ENCODE measurements around the gene RBM15.
A peak's percentile ranks its signal among the peaks of the same experiment; 100 is the strongest.

RBM15 gene

GRCh38 chr1:110308247-110308646, 30.9 kb upstream of the RBM15 start:
- no peak for DNase-seq (ENCODE audit: extremely low read depth, insufficient read length)
- TF ChIP-seq CTCF (IDR thresholded peaks at IDR 0.05; ENCODE audit: insufficient read depth, low read length, poor library complexity, severe bottlenecking), result no peak
- H3K27me3 ChIP-seq (replicated peaks; ENCODE audit: control insufficient read depth, insufficient read depth, low read length), result no peaks in the 10 kb centered on the region
- H3K4me3 ChIP-seq (replicated peaks; ENCODE audit: low read depth, low read length), result no peak overlapping the region
- no peaks in the 10 kb centered on the region for H3K36me3 ChIP-seq (ENCODE audit: control insufficient read depth, insufficient read depth, low read length)

- Histone ChIP-seq H3K4me3 (replicated peaks; ENCODE audit: low read depth, low read length) (no peak overlapping the region), H3K36me3 (ENCODE audit: control insufficient read depth, insufficient read depth, low read length) (no peaks in the 10 kb centered on the region), H3K27me3 (replicated peaks; ENCODE audit: control insufficient read depth, insufficient read depth, low read length) (no peaks in the 10 kb centered on the region)
- no peak for DNase-seq (ENCODE audit: extremely low read depth, insufficient read length)
- no peak for TF ChIP-seq CTCF (IDR thresholded peaks at IDR 0.05; ENCODE audit: insufficient read depth, low read length, poor library complexity, severe bottlenecking)
Observed at GRCh38 chr1:110309139-110309538, 30.0 kb upstream of the RBM15 start.

- no peak for DNase-seq (ENCODE audit: extremely low read depth, insufficient read length)
- no peak overlapping the region for H3K4me3 ChIP-seq (replicated peaks; ENCODE audit: low read depth, low read length)
- no peaks in the 10 kb centered on the region for H3K36me3 ChIP-seq (ENCODE audit: control insufficient read depth, insufficient read depth, low read length)
- no peak for TF ChIP-seq CTCF (IDR thresholded peaks at IDR 0.05; ENCODE audit: insufficient read depth, low read length, poor library complexity, severe bottlenecking)
- no peaks in the 10 kb centered on the region for H3K27me3 ChIP-seq (replicated peaks; ENCODE audit: control insufficient read depth, insufficient read depth, low read length)
Observed at GRCh38 chr1:110309767-110310166, 29.4 kb upstream of the RBM15 start.

GRCh38 chr1:110310300-110310699, 28.9 kb upstream of the RBM15 start:
- TF ChIP-seq CTCF (IDR thresholded peaks at IDR 0.05; ENCODE audit: insufficient read depth, low read length, poor library complexity, severe bottlenecking), result no peak
- no peak for DNase-seq (ENCODE audit: extremely low read depth, insufficient read length)
- no peak overlapping the region for H3K4me3 ChIP-seq (replicated peaks; ENCODE audit: low read depth, low read length)

DNA sequence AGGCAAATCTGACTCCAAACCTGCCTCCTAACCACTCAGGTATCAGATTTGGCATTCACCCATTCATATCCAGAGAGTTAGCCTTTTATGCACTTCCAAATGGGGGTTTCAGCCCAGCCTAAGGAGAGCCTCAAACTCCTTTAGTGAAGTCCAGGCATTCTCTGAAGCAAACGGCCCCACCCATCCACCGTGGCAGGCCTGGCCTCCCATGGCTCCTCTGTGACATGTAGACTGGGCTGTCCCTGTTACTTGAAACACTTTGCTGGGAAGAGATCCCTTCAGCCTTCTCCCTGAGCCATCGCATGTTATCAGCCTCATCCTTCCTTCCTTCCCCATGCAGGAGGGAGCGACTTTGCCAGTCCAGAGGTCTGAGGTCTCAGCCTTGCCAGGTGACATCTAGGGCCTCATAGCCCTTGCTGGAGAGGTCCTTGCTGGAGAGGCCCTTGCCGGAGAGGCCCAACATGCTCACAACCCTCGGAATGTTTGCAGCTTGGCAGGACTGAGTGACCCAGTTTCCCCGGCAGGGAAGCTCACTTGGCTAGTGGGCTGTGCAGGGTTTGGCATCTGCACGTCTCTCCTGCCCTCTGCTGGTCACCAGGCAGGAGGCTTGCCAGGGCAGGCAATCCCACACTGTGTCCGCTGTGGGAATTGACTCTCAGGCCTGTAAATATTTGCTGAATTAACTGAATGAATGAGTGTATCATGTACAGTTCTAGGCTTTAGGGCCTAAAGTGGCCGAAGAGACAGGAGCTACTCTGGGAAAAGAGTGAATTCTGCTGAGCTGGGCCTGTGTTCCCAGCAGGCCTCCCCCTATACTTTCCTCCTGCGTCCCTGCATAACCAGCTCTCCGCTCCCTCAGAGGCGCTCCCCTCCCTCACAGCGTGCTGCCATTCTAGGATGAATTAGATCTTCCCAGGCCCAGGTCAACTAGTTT, 26.7 kb upstream of the RBM15 start:
- peak; percentile 89 for TF ChIP-seq CTCF (IDR thresholded peaks at IDR 0.05; ENCODE audit: insufficient read depth, low read length, poor library complexity, severe bottlenecking)
- peak; percentile 29 for DNase-seq (ENCODE audit: extremely low read depth, insufficient read length)
- Histone ChIP-seq H3K27me3 (replicated peaks; ENCODE audit: control insufficient read depth, insufficient read depth, low read length) (no peaks in the 10 kb centered on the region), H3K36me3 (ENCODE audit: control insufficient read depth, insufficient read depth, low read length) (no peaks in the 10 kb centered on the region), H3K4me3 (replicated peaks; ENCODE audit: low read depth, low read length) (no peak overlapping the region)

More at GRCh38 chr1:110310300-110310699, 28.9 kb upstream of the RBM15 start:
- no peaks in the 10 kb centered on the region for H3K27me3 ChIP-seq (replicated peaks; ENCODE audit: control insufficient read depth, insufficient read depth, low read length)
- H3K36me3 ChIP-seq (ENCODE audit: control insufficient read depth, insufficient read depth, low read length), result no peaks in the 10 kb centered on the region
